HFFc6 (cell line): Measurements from ENCODE around the gene CREB3. TPM values are rescaled to one million over a fixed set of nuclear protein-coding genes. Genes with fewer than 3 reads are reported as not detected.

Source experiments
- DNase-seq: peaks from one replicate; pipeline ENCODE4 v3.0.0-alpha.2; 2018
- H3K27ac Mint-ChIP-seq: 2 replicates; pipeline ENCODE4 v1.8.0; 2020; ENCODE audit warnings: mild to moderate bottlenecking, mixed read lengths
- H3K27me3 Mint-ChIP-seq: 2 replicates; pipeline ENCODE4 v1.8.0; 2021; ENCODE audit warnings: mild to moderate bottlenecking, moderate library complexity, mixed read lengths; ENCODE audit not compliant: insufficient read depth
- H3K36me3 Mint-ChIP-seq: 2 replicates; pipeline ENCODE4 v1.8.0; 2021; ENCODE audit warnings: low read depth, mixed read lengths
- H3K4me1 Mint-ChIP-seq: 2 replicates; pipeline ENCODE4 v1.8.0; 2020; ENCODE audit warnings: low read depth, mixed read lengths
- H3K4me3 Mint-ChIP-seq: 2 replicates; pipeline ENCODE4 v1.8.0; 2020; ENCODE audit warnings: mild to moderate bottlenecking, moderate library complexity, mixed read lengths
- H3K9me3 Mint-ChIP-seq: 2 replicates; pipeline ENCODE4 v1.8.0; 2020; ENCODE audit warnings: mild to moderate bottlenecking, mixed read lengths
- total RNA-seq, 6 experiments: library from RNA; stranded (reverse); fragmentation: NEBNext Ultra II Directional; extraction: Animal tissue kit (Norgen Biotek cat#: 25700); gene quantifications; 2 replicates in 1 of 6; 3 replicates in 5 of 6; pipeline ENCODE4 v1.2.3, GENCODE V29; 2021
- TF ChIP-seq, protein P1 (sequence below): fragments of 200-600 bp; sonication (generic); IDR thresholded peaks from 2 replicates; pipeline ENCODE4 v1.5.0; 2021; ENCODE audit warnings: antibody characterized with exemption, mild to moderate bottlenecking

Gene CREB3
- total RNA-seq, 6 experiments from 2014 or later: 106 to 127 (median 114) TPM

DNA sequence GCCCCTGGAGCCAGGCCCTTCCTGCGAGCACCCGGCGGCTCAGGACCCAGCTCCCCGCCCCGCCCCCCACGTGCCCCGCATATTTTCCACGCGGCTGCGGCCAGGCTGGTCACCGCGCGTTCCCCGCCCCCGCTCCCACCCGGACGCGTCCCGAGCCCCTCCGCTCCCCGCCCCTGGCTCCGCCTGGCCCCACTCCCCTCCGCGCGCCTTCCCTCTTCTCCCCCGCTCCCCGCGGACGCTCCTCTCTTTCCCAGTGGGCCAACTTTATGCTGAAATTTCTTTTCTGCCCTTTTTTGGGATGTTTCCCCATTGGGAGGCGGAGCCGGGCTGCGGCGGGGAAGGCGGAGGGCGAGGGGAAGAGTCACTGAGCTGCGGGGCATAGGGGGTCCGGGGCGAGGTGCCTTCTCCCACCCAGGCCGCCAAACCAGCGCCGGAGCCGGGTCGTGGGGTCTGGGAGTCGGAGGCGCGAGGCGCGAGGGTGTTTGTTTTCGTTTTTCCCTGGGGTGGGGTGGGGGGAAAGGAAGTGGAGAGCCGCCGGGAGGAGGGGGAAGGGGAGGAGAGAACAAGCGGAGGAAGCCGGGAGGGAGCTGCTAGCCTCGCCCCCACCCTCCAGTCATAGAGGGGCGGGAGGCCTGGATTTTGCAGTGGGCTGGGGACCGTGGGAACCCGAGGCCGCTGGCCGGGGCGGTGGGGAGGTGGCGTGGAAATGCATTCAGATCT is 41.7 kb upstream of the CREB3 start:
- DNase-seq: peak; percentile 74
- peak overlapping the region; percentile 97 for H3K27ac Mint-ChIP-seq
- peaks cover 32% of the 10 kb centered on the region for H3K36me3 Mint-ChIP-seq
- H3K4me3 Mint-ChIP-seq: peak overlapping the region; percentile 100
- peaks cover 25% of the 10 kb centered on the region for H3K27me3 Mint-ChIP-seq
- peaks cover 49% of the 10 kb centered on the region for H3K4me1 Mint-ChIP-seq
- no peaks in the 10 kb centered on the region for H3K9me3 Mint-ChIP-seq
- TF ChIP-seq, protein P1, sequence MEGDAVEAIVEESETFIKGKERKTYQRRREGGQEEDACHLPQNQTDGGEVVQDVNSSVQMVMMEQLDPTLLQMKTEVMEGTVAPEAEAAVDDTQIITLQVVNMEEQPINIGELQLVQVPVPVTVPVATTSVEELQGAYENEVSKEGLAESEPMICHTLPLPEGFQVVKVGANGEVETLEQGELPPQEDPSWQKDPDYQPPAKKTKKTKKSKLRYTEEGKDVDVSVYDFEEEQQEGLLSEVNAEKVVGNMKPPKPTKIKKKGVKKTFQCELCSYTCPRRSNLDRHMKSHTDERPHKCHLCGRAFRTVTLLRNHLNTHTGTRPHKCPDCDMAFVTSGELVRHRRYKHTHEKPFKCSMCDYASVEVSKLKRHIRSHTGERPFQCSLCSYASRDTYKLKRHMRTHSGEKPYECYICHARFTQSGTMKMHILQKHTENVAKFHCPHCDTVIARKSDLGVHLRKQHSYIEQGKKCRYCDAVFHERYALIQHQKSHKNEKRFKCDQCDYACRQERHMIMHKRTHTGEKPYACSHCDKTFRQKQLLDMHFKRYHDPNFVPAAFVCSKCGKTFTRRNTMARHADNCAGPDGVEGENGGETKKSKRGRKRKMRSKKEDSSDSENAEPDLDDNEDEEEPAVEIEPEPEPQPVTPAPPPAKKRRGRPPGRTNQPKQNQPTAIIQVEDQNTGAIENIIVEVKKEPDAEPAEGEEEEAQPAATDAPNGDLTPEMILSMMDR: no peak

GRCh38 chr9:35691334-35691650 is 41.2 kb upstream of the CREB3 start:
- Mint-ChIP-seq H3K4me3 (peak overlapping the region; percentile 100), H3K27ac (peak overlapping the region; percentile 97), H3K4me1 (peaks cover 50% of the 10 kb centered on the region), H3K36me3 (peaks cover 32% of the 10 kb centered on the region), H3K27me3 (peaks cover 23% of the 10 kb centered on the region), H3K9me3 (no peaks in the 10 kb centered on the region)
- TF ChIP-seq, protein P1: no peak
- DNase-seq: no peak

GRCh38 chr9:35691757-35692301 is 40.6 kb upstream of the CREB3 start:
- Mint-ChIP-seq H3K4me3 (peak overlapping the region; percentile 100), H3K36me3 (peaks cover 32% of the 10 kb centered on the region), H3K4me1 (peaks cover 50% of the 10 kb centered on the region), H3K27me3 (peaks cover 24% of the 10 kb centered on the region), H3K27ac (peak overlapping the region; percentile 97), H3K9me3 (no peaks in the 10 kb centered on the region)
- no peak for DNase-seq
- TF ChIP-seq, protein P1: no peak

- no peak for DNase-seq
- Mint-ChIP-seq H3K27me3 (peaks cover 9% of the 10 kb centered on the region), H3K9me3 (no peaks in the 10 kb centered on the region), H3K27ac (peak overlapping the region; percentile 78), H3K4me1 (peaks cover 43% of the 10 kb centered on the region), H3K36me3 (peaks cover 16% of the 10 kb centered on the region), H3K4me3 (no peak overlapping the region)
- TF ChIP-seq, protein P1: no peak
Measured at GRCh38 chr9:35695943-35696401, 36.5 kb upstream of the CREB3 start.

DNA sequence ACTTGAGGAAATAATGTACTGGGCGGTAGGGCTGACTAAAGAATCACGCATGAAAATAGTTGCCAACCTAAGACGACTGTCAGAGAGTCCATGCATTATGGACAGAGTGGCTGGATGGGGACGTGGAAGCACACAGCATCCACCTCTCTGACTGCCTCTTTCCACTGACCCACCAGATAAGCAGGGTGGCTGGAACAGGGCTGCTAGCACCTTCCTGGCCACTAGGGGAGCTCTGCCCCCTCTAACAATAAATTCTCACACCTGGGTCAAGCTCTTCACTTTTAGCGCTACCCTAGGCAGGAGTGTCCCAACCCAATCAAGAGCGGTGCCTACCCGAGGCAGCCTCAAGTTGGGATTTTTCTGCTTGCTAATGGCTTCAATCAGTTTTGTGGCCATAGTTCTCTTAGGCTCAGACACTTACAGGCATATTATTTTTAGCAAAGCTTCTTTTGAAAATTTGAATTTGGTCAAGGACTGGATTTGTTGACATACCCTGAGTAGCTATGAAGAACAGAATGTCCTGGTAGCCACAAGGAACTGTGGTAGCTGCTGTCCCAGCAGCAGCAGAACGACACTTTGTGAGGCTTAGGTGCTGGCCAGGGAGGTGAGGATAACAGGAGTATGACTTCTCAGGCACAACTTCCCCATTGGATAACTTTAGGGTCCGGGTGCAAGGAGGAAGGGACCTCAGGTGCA is 35.8 kb upstream of the CREB3 start:
- TF ChIP-seq, protein P1: peak; percentile 89
- no peak for DNase-seq
- peak overlapping the region; percentile 78 for H3K27ac Mint-ChIP-seq
- peak overlapping the region; percentile 36; the same call in 1 of the 2 replicates for H3K4me3 Mint-ChIP-seq
- H3K36me3 Mint-ChIP-seq: peaks cover 16% of the 10 kb centered on the region
- no peaks in the 10 kb centered on the region for H3K9me3 Mint-ChIP-seq
- H3K27me3 Mint-ChIP-seq: peaks cover 4% of the 10 kb centered on the region; the same call in 1 of the 2 replicates
- peaks cover 37% of the 10 kb centered on the region for H3K4me1 Mint-ChIP-seq
